OCI-LY1 (cell line): Measurements from ENCODE around the gene C7.

Experiments
- CTCF ChIP-seq: fragments of 200-600 bp; sonication (generic), shearing (Covaris generic); IDR thresholded peaks from 2 replicates; pipeline ENCODE4 v1.5.1; 2017; ENCODE audit warnings: mild to moderate bottlenecking, antibody characterized with exemption, low read length, moderate library complexity, mixed read lengths
- EZH2 ChIP-seq: fragments of 200-600 bp; sonication (generic), shearing (Covaris generic); IDR thresholded peaks from 2 replicates; pipeline ENCODE4 v1.8.0; 2017; ENCODE audit warnings: borderline replicate concordance, mixed run types, mild to moderate bottlenecking, antibody characterized with exemption, low read length, moderate library complexity, mixed read lengths

DNA sequence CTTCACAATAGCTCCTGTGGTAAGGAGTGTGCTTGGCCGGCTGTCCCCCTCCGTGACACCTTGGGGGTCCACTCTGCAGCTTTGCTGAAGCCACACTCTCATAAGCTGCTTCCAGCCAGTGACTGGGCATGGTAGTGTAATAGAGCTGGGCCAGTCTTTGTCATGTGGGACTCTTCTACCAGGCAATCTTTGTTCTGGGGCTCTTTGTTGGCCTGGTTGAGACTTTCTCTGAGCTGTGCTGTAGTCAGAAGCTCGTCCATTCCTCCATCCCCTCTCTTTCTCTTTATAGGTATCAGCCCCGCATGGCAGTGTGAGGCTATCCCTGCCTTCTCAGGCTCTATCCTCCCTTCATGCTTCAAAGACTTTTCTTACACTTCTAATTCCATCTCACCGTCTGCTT is 42.5 kb upstream of the C7 start:
- TF ChIP-seq CTCF (no peak), EZH2 (no peak)
